Measurements from ENCODE around the gene ZNF443. TPM values are rescaled to one million over a fixed set of nuclear protein-coding genes. Genes with fewer than 3 reads are reported as not detected.

Gene ZNF443
- total and polyA plus RNA-seq, 9 of the 15 experiments (the other 6 are each of a cell fraction or from before 2014, with no cell fraction given) = 1.5 to 4.9 (median 2.8) TPM

- TF ChIP-seq ZBTB34 (CRISPR knock-in tag; IDR thresholded peaks at IDR 0.05) = no peak
- no peak for TF ChIP-seq ZNF778 (CRISPR knock-in tag; IDR thresholded peaks at IDR 0.05)
- TF ChIP-seq GTF2A2 (tag; IDR thresholded peaks at IDR 0.05) = no peak
- peak; percentile 48 for TF ChIP-seq POLR2B (IDR thresholded peaks at IDR 0.05; ENCODE audit: low read depth, partially characterized antibody)
- no peak for TF ChIP-seq ZNF140 (CRISPR knock-in tag; IDR thresholded peaks at IDR 0.05)
- 0 out of 2 replicates have a peak, but pooled peaks have one; percentile 38 for TF ChIP-seq SAFB (IDR thresholded peaks at IDR 0.05; ENCODE audit: borderline replicate concordance, low read depth, low read length)
- TF ChIP-seq ZNF41 (CRISPR knock-in tag; conservative IDR thresholded peaks at IDR 0.05) = no peak
- TF ChIP-seq FOXA3 (CRISPR knock-in tag; conservative IDR thresholded peaks at IDR 0.05 in 1 of 2, IDR thresholded peaks at IDR 0.05 in 1 of 2) = no peak
- TF ChIP-seq SPI1 (IDR thresholded peaks at IDR 0.05; ENCODE audit: borderline replicate concordance, low read depth, low read length) = peak; percentile 59; the same call in 1 of the 2 replicates
- no peak for TF ChIP-seq LEF1 (IDR thresholded peaks at IDR 0.05)
- no peak for TF ChIP-seq ZNF354B (CRISPR knock-in tag; IDR thresholded peaks at IDR 0.05)
- TF ChIP-seq CHD7 (IDR thresholded peaks at IDR 0.05; ENCODE audit: low read depth, low read length) = no peak
Observed at GRCh38 chr19:12400633-12401502, 40.0 kb downstream of the ZNF443 start, which contains the start of gene ZNF799 (continued).

All from K562 (cell line).